Retinal pigment epithelial cell (primary cell): ENCODE data around the gene SLAMF9.

Source experiments
- DNase-seq: peaks from one replicate; pipeline ENCODE4 v3.0.0-alpha.2; 2010; ENCODE audit warnings: low read depth
- H3K4me3 ChIP-seq: 2 replicates; pipeline ENCODE4 v1.5.1; 2011; ENCODE audit warnings: mild to moderate bottlenecking, low read length, control low read depth, moderate library complexity
- CTCF ChIP-seq: conservative IDR thresholded peaks from 2 replicates; pipeline ENCODE4 v1.5.1; 2011; ENCODE audit warnings: low read depth, low read length, control low read depth, inconsistent platforms

SLAMF9 gene

DNA sequence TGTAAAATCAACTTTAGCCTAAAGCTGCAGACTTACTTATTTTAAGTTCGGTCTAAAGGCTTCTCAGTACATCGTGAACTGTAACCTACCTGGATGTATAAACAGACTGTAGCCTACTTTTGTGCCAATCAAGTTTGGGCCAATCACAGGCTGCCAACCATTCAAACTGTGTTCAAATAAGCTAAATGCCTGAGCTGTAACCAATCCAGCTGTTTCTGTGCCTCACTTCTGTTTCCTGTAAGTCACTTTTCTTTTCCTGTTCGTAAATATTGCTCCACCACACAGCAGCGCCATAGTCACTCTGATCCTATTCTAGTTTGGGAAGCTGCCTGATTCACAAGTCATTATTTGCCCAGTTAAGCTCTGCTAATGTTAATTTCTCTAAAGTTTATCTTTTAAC lies 37.5 kb upstream of the SLAMF9 start:
- no peak for DNase-seq

GRCh38 chr1:159990005-159990404 lies 36.0 kb upstream of the SLAMF9 start:
- DNase-seq, result no peak
- no peak overlapping the region for H3K4me3 ChIP-seq
- TF ChIP-seq CTCF, result no peak

More for the DNA sequence above, 37.5 kb upstream of the SLAMF9 start:
- TF ChIP-seq CTCF, result no peak
- H3K4me3 ChIP-seq, result no peak overlapping the region

DNA sequence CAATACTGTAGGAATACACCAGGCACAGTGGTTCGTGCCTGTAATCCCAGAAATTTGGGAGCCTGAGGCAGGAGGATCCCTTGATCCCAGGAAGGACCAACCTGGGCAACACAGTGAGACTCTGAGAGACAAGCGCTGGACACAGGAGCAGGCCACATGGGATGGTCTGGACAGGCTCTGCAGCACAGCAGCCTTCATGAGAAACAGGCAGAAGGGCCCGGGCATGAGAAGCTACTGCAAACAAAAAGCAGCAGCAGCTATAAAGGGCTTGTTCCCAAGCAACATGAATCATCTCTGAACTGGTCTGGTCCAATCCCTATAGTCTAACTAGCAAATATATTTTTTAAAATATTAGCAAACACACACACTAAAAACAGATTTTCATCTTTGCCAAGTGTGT lies 35.5 kb upstream of the SLAMF9 start:
- DNase-seq, result no peak
- no peak for TF ChIP-seq CTCF
- no peak overlapping the region for H3K4me3 ChIP-seq

- H3K4me3 ChIP-seq, result no peak overlapping the region
- no peak for TF ChIP-seq CTCF
- no peak for DNase-seq
Measured at GRCh38 chr1:159988006-159988405, 34.0 kb upstream of the SLAMF9 start.

DNA sequence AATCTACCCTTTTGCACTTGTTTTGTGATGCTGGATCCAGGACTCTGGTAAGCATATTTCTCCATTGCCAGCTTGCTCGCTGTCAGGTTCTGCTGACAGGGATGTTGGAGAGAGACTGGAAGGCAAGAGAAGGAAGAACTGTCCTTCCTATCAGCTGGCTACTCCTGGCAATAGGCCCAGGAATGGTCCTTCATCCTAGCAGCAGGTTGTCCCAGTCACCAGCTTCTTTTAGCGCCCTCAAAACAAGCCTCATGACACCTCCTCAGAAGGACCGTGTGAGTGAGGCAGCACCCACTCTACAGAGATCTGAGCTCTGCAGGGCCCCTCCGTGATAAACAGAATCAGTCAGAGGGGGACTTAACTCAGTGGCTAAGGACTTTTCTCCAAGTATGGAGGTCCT lies 33.1 kb upstream of the SLAMF9 start:
- no peak overlapping the region for H3K4me3 ChIP-seq
- DNase-seq, result no peak
- TF ChIP-seq CTCF, result no peak

GRCh38 chr1:159986531-159986930 lies 32.5 kb upstream of the SLAMF9 start:
- no peak for DNase-seq
- no peak overlapping the region for H3K4me3 ChIP-seq
- no peak for TF ChIP-seq CTCF

GRCh38 chr1:159986093-159986492 lies 32.1 kb upstream of the SLAMF9 start:
- no peak for TF ChIP-seq CTCF
- no peak for DNase-seq
- H3K4me3 ChIP-seq, result no peak overlapping the region
